Psoas muscle (tissue), 8 donors: ENCODE measurements around the gene GHRH. TPM values are rescaled to one million over a fixed set of nuclear protein-coding genes. Genes with fewer than 3 reads are reported as not detected.

ENCODE experiments used
- ATAC-seq, 4 donors: fragments of 200-7000 bp; cut with Tn5 transposase; one replicate each; pipeline ENCODE4 v1.9.1; 2020; ENCODE audit warnings: moderate library complexity in 3 of 4, mild to moderate bottlenecking in 2 of 4
- DNase-seq, 2 donors: peaks; one replicate each; pipeline ENCODE4 v3.0.0-alpha.2; 2020
- H3K27ac ChIP-seq: fragments of 200-600 bp; one replicate; pipeline ENCODE4 v1.8.0; 2022
- H3K27me3 ChIP-seq, 3 donors: fragments of 200-600 bp in 1 of 3; one replicate each; pipeline versions ENCODE4 v1.6.1 to v1.8.0; 2013 to 2022; ENCODE audit warnings: low read length in 2 of 3, mild to moderate bottlenecking in 2 of 3, moderate library complexity in 1 of 3; ENCODE audit not compliant: insufficient read depth in 3 of 3
- H3K36me3 ChIP-seq, 2 donors: fragments of 200-600 bp in 1 of 2; one replicate each; pipeline versions ENCODE4 v1.6.1 to v1.8.0; 2013 to 2022; ENCODE audit warnings: low read depth in 1 of 2, mild to moderate bottlenecking in 1 of 2, moderate library complexity in 1 of 2; ENCODE audit not compliant: insufficient read depth in 1 of 2
- H3K4me1 ChIP-seq: fragments of 200-600 bp; one replicate; pipeline ENCODE4 v1.8.0; 2022
- H3K4me3 ChIP-seq: fragments of 200-600 bp; one replicate; pipeline ENCODE4 v1.8.0; 2022; ENCODE audit warnings: mild to moderate bottlenecking
- H3K9me3 ChIP-seq: fragments of 200-600 bp; one replicate; pipeline ENCODE4 v1.8.0; 2022
- CTCF ChIP-seq: fragments of 200-600 bp; IDR thresholded peaks from one replicate; pipeline ENCODE4 v1.8.0; 2022; ENCODE audit warnings: antibody characterized with exemption
- WGBS, 3 donors: extraction: QIAGEN DNeasy Blood & Tissue Kit; methylation state at CpG; one replicate each; pipeline versions ENCODE4 v1.1.6 to v1.1.7; 2013; 5-methylcytosine and 5-hydroxymethylcytosine counted together
- intact Hi-C, 2 donors: fragments of 100-400 bp; cut with DNase I; formaldehyde crosslinking; loops; one replicate each; pipeline versions ENCODE4 v1.11.0 to v1.14.2; 2022
- polyA plus RNA-seq, 3 donors: library from polyadenylated mRNA; stranded (reverse); fragments of 200-250 nt; gene quantifications; one replicate each; pipeline ENCODE4 v1.2.3, GENCODE V29; 2013
- total RNA-seq, 4 donors: library from RNA; stranded (reverse); fragmentation: NEBNext Ultra II Directional in 2 of 4; extraction: Animal tissue kit (Norgen Biotek cat#: 25700) in 2 of 4; gene quantifications; one replicate each; pipeline versions ENCODE4 v1.2.1 to v1.2.4, GENCODE V29; 2021 to 2023
- donor health status: healthy with polysubstance abuse.
- donor health status: DM: no; HTN: no; CAD: no; lungs with moderate emphysema.
- donor health status: Bipolar disorder and iron deficiency.
- donor health status: healthy.
- donor health status: DM: yes; HTN: yes; CAD: no.
- donor health status: DM: no; HTN: no; CAD: no.
- donor health status: DM: no; HTN: no; CAD: no.
- donor health status: DM: yes; HTN: yes; CAD: no.

Gene GHRH
- total and polyA plus RNA-seq, 7 donors, result not detected

GRCh38 chr20:37202267-37202943 lies 59.2 kb downstream of the GHRH start:
- no peak for DNase-seq
- H3K27ac ChIP-seq, result peak overlapping the region; percentile 3
- 82 to 85% (median 84%) methylated on average over 6 of the region's 6 CpGs for WGBS, 3 donors
- intact Hi-C loops, result no loop called here
- H3K27me3 ChIP-seq, result no peaks in the 10 kb centered on the region
- peak in 1 of 4 donors; percentile 47 for ATAC-seq
- H3K4me1 ChIP-seq, result peaks cover 36% of the 10 kb centered on the region
- H3K36me3 ChIP-seq, result peaks cover 19 to 84% of the 10 kb centered on the region in 2 donors
- TF ChIP-seq CTCF, result peak; percentile 75
- H3K4me3 ChIP-seq, result no peak overlapping the region
- no peaks in the 10 kb centered on the region for H3K9me3 ChIP-seq

GRCh38 chr20:37201827-37202162 lies 59.8 kb downstream of the GHRH start:
- H3K4me1 ChIP-seq, result peaks cover 36% of the 10 kb centered on the region
- no peak for TF ChIP-seq CTCF
- intact Hi-C loops, result no loop called here
- H3K4me3 ChIP-seq, result no peak overlapping the region
- 87 to 92% (median 89%) methylated on average over 2 of the region's 2 CpGs for WGBS, 3 donors
- no peaks in the 10 kb centered on the region for H3K9me3 ChIP-seq
- DNase-seq, result no peak
- peaks cover 18 to 78% of the 10 kb centered on the region in 2 donors for H3K36me3 ChIP-seq
- no peaks in the 10 kb centered on the region for H3K27me3 ChIP-seq
- peak overlapping the region; percentile 3 for H3K27ac ChIP-seq
- no peak for ATAC-seq

Other genes starting within 250 kb of the GHRH start
- gene RBL1, start 165.8 kb downstream of the GHRH start, total RNA-seq, result 10 to 100 TPM in 1 of 4 donors, 1 to 10 TPM in 3; 4.0 to 10.7 (median 5.0) TPM
- gene RBL1, start 165.8 kb downstream of the GHRH start, polyA plus RNA-seq, result 1 to 10 TPM in 2 of 3 donors, under 1 TPM in 1; 0.82 to 4.6 (median 2.0) TPM
- 100 to 1,000 TPM in 1 of 4 donors, 10 to 100 TPM in 3; 66.4 to 129 (median 94.2) TPM for gene RPN2, start 82.5 kb downstream of the GHRH start, total RNA-seq
- gene RPN2, start 82.5 kb downstream of the GHRH start, polyA plus RNA-seq, result 100 to 1,000 TPM in 2 of 3 donors, 10 to 100 TPM in 1; 91.7 to 131 (median 113) TPM
- 1 to 10 TPM; 4.1 to 5.5 (median 4.8) TPM for gene MROH8, start 82.3 kb downstream of the GHRH start, total RNA-seq
- 1 to 10 TPM in 2 of 3 donors, under 1 TPM in 1; 0.99 to 3.7 (median 3.4) TPM for gene MROH8, start 82.3 kb downstream of the GHRH start, polyA plus RNA-seq
- 10 to 100 TPM; 10.5 to 16.3 (median 11.5) TPM for gene MANBAL, start 27.8 kb upstream of the GHRH start, total RNA-seq
- 10 to 100 TPM; 17.1 to 40.1 (median 21.9) TPM for gene MANBAL, start 27.8 kb upstream of the GHRH start, polyA plus RNA-seq
- gene SRC, start 84.3 kb upstream of the GHRH start, total RNA-seq, result 1 to 10 TPM; 1.3 to 3.0 (median 1.9) TPM
- gene SRC, start 84.3 kb upstream of the GHRH start, polyA plus RNA-seq, result 1 to 10 TPM in 1 of 3 donors, under 1 TPM in 2; 0.86 to 1.0 (median 0.97) TPM